Suppressor macrophage treated with lipopolysaccharide for 4 hours (primary cell): ENCODE data around the gene SERINC2.

Experiments used
- DNase-seq: peaks from one replicate; pipeline ENCODE4 v3.0.0-alpha.2; 2020

SERINC2 gene

DNA sequence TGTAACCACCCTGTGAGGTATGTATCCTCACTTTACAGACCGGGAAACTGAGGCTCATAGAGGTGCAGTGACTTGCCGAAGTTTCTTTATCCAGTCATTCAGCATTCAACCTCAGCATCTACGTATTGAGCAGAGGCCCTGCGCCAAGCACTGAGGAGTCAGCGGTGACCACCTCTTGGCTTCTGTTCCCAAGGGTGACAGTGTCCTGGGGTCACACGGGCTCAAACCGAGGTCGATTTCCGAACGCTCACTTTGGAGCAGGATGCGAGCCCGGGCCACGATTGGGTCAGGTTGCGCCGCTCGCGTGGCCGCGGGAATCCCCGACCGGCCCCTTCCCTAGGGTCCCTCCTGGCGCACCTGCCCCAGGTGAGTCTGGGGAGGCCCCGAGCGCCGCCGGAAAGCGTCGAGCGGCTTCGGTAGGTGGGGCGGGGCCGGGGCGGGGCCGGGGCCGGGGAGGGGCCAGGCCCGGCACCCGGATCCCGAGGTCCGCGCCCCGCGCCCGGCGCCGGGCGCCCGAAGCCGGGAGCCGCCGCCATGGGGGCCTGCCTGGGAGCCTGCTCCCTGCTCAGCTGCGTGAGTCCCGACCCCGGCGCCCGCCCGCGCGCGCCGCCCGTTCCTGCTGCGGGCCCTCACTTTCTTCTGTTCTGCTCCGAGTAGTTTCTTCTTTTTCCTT is at the start of gene SERINC2:
Gene SERINC2 (plus strand): TSS at position 482 of the 673 bp plus-strand sequence. CDS start 53 bp downstream, at position 535.
- peak; percentile 42 for DNase-seq

DNA sequence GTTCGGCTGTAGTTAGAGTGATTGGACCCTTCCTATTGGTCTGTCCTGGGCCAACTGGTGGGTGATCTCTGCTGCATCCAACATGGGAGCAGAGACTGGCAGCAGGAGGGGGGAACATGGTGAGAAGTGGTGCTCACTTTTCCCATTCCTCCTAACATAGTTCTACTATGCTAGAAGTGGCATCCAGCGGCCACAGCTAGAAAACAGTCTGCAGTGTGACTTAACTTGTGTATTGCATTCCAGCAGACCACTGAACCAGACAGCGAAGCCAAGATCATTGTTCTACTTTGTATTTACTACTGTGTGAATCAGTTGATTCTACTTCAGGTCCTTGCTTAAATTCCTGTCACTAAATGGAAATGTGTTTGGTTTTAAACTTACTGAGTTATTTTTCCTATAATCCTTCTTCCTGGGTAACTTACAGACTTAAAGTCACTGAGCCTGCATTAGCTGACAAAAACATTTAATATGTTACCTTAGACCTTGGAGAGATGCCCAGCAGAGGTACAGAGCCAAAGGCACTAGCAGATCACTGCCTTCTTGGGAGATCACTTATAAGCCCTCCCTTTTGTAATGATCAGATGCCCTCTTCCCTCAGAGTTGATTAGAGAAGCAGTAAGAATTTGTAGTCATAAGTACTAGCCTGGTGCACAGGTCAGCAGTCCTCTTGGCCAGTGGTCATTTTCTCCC is 48.3 kb upstream of the SERINC2 start:
- no peak for DNase-seq

DNA sequence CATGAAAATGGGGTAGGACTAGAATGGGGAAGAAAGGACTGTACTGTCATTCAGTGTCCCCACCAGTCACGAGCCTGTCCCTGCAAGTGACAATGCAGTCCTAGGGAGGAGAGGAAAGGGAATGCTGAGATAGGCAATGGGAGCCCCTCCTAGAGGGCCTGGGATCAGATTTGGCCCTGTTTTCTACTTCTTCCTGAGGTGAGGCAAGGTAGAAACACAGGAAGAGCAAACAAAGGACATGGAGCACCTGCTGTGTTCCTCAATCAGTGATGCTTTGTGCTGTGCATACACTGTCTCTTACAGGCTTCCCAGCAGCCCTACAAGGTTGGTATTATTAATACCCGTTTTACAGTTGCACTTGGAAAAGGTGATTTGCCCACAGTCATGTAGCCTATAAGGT is 46.2 kb upstream of the SERINC2 start:
- DNase-seq, result no peak

DNA sequence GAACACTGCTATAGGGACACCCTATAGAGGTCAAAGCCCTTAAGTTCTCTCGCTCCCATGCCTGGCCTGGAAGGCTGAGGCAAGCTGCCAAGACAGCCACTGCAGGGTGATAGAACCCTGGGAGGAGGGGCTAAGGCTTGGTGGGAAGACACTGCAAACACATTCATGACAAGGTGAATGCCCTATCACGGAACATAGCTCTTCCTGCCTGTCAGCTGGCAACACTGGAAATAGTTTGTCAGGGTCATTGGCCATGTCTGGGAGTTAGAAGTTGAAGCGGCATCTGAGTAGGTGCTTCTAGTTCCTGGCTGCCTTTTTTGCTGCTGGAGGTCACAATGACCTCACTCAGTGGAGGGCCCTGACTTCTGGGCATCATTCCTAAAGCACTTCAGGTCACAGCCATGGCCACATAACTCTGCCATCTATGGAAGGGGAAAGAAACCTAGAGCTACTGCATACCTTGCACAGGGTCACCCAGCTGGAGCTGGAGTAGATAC is 44.4 kb upstream of the SERINC2 start:
- no peak for DNase-seq

DNA sequence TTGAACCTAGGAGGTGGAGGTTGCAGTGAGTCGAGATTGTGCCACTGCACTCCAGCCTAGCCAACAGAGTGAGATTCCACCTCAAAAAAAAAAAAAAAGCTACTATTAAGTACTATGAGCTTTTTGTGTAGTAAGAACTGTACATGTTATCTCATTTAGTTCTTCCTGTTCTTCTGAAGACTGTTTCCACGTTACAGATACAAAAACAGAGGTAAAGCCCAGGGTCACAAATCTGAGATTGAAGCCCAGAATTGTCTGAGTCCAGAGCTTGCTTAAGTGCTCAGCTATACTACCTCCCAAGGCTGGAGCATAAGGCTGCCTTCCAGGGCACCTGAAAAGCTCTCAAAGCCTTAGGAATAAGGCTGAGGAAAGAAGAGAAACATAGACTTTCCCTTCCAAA is 43.0 kb upstream of the SERINC2 start:
- no peak for DNase-seq

DNA sequence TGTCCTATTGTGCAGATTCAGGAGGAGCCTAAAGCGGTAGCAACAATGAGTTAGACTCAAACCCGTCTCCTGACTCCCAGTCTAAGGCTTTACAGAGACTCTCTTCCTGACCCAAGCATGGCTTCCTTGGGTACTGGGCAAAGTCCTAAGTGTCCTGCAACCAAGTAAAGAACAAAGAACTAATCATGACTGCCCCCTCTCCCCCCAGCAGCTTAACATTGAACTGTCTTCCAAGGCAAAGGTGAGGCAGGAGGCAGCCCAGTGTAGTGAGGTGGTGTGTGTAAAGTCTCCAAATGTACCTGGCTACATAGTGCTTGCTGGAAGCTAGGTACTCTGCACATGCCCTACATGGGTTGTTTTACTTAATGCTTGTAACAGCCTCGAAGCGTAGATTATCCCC is 42.4 kb upstream of the SERINC2 start:
- no peak for DNase-seq

DNA sequence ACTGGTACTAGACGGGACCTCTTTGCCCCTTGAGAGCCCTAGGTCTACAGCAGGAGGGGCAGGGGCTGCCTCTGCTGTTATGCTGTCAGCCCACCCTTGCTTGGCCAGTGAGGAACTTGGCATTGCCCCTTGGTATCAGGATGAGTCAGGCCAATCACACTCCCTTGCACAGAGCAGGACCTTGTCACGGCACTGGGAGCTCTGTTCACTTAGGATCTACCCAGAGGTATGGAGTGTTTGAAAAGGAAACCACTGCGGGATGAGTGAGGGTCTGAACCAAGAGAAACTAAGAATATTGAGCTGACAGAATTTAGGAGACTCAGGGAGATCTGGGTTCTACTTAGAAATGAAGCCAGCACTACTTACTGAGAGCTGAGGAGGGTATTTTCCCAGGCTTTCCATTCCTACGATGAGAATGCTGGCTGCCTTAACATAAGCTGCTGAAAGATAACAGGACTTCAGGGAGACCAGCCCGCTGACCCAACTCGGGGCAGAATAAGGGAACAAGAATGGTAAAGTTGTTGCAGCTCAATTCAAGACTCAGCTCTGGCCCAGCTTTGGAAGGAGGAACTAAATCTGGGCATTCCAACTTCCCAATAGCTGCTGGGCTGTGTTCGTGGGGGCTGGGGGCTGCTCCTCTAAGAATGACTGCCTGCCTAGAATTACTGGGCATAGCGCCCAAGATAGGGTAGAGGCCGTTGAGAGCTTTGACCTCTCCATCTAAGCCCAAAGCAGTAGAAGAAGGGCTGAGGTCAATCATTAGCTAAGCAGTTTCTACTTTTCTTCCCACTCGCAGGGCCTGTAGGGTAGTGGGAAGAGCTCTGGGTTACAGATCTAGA is 41.7 kb upstream of the SERINC2 start:
- DNase-seq, result peak; percentile 59

DNA sequence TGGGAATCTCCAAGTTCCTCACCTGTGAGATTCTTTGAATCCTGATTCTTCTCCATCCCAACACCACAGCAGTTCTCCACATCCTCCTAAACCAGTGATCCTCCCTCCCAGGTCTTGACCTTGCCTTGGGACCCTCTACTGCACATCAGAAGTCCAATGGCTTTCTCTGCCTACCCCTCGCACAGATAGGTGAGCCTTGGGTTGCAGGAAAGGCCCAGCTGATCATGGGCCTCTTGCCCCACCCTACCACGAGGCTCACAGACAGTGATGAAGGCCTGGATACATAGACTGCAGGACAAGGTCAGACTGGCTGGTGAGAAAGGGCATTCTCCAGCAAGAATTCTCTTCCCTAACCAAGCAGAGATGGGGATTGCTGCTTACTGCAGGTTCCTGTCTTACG is 41.0 kb upstream of the SERINC2 start:
- no peak for DNase-seq

DNA sequence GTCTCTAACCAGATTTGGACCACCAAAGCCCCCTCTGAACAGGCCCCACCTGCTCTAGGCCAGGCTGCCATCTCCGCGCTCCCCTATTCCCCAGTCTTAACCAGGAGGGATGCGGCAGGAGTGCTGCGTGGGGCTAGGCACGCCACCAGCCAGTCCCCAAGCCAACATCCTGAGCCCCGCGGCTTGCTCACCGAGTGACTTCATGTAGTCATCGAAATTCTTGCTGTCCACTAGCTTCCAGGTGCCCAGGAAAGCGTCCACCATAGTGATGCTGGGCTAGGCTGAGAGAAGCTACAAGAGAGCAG is 40.3 kb upstream of the SERINC2 start:
- DNase-seq, result no peak

DNA sequence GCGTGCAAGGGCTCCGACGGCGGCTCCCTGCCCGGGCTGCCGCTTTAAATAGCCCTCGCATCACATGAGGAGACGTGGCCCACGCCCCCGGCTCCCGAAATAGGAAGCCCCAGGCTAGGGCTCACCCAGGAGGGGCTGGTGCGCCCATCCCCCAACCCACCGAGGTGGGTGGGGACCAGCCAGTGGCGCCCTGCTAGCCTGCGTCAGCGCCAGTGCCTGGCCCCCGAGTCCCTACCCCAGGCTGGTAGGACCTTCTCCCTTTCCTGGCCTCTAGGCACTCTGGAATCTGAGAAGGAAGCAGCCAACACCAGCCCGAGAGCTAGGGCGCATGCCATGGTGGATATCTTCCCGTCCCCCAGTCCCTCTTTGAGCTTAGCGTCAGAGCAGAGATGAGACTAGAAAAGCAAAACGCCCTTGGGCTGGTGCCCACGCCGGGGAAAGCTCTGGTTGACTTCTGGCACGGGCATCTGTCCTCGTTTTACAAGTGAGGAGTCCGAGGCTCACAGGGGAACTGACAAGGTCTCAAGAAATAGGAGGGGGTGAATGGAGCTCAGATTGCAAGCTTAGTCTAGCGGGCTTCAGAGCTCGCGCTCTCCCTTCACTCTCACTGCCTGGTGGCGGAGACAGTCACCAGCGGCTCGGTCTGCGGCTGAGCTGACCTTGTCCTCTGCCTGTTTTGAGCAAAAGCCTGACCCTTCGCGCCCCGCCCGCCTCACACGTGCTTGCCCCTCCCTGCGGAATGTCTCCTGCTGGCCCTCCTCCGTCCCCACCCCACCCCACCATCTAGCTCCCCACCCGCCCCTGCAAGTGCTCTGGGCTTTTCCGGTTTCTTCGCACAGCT is 39.7 kb upstream of the SERINC2 start, which contains the start of gene FABP3:
Gene FABP3 (minus strand): TSS at position 21 of the 841 bp plus-strand sequence. CDS start 62 bp downstream, outside the sequence.
- peak; percentile 39 for DNase-seq

DNA sequence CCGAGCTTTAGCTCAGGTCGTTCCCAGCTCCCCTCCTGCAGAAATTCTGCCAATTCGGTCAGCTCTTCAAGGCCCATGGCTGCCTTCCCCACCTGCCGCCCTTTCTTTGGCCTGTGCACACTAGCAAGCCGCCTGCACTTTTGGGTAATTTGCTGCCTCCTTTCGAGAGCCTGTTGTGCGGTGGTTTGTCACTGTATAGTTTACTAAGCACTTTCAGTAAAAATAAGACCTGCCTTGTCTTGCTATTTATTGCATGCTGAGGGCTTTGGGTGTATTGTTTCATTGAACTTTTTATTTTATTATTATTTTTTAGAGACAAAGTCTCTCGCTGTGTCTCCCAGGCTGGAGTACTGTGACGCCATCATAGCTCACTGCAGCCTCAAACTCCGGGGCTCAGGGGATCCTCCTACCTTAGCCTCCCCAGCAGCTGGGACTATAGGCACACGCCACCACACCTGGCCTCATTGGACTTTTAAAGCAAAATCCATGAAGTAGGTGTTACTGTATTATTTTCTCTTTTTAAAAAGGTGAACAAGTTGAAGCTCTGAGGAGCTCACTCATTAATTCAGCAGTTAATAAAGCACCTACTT is 39.0 kb upstream of the SERINC2 start:
- no peak for DNase-seq

DNA sequence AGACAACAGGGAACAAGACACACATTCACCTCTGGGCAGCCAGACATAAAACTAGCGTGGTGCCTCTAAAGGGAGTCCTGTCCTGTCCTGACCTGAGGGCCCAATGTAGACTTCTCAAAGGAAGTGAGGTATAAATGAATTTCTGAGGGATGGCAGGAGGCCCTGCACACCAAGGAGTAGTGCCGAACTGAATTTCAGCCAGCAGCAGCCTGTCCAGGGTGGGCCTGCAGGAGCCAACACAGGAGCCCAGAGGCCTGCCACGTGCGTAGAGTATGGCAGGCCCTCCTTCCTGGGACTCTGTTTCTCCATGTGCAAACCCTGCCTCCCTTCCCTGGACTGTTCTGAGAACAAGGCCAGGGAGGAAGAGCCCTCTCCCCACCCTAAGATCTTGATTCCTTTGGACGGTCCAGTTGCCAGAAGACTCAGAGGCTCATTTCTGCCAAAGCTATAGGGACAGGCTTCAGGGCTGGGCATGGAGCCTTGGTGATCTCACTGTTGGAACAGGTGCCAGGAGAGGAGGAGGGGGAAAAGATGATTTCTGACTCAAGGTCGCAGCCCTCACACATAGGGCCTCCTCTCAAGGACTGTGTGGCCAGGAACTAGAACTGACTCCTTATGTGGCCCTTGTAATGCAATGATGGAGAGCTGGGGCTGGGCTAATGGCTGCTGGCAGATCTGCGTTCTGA is 38.4 kb upstream of the SERINC2 start:
- DNase-seq, result no peak

DNA sequence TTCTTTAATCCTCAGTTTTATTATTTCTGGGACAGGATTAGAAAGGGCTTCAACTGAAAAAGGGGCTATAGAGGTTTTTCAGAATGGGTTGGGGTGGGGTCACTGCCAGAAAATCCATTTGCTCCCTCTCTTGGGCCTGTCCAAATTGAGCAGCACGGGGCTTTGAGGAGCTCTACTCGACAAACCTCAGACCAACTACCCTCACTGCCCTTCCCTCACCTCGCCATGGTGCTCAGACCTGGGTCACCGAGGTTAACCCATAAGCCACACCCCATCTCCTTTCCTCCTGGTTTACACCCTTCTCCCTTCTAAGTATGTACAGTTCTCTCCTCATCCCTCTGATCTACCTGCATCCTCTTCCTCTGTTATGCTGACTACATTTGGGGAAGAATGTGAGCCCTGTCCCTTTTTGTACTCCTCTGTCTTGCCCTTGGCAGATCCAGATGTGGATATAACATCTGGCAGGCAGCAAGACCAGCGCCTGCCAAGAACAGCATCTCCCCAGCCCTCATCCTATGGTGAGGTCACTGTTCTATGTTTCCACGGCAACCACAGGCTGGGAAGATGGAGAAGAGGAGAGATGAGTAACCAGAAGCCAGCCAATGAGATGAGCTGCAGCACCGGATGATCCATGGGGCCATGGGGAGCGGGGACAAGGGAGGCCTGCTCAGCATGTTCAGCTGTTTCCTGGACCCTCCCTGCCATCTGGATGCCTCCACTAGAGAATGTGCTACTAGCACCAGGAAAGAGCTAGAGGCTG is 36.5 kb upstream of the SERINC2 start:
- DNase-seq, result no peak

DNA sequence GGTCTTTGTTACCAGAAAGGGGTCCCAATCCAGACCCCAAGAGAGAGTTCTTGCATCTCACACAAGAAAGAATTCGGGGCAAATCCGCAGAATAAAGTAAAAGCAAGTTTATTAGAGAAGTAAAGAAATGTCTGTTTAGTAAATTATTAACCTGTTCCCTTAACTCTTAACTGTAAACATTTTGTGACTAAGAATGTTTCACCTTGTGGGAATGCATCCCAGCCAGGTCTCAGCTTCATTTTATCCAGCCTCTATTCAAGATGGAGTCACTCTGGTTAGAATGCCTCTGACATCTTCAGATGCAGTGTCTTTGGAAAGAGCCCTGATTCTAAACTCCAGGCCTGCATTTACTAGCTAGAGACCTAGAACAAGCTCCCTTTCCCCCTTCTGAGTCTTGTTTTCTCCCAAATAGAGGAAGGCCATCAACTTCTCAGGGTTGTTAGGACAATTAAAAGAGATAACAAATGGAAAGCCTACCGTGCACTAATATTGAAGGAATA is 35.6 kb upstream of the SERINC2 start:
- DNase-seq, result no peak

DNA sequence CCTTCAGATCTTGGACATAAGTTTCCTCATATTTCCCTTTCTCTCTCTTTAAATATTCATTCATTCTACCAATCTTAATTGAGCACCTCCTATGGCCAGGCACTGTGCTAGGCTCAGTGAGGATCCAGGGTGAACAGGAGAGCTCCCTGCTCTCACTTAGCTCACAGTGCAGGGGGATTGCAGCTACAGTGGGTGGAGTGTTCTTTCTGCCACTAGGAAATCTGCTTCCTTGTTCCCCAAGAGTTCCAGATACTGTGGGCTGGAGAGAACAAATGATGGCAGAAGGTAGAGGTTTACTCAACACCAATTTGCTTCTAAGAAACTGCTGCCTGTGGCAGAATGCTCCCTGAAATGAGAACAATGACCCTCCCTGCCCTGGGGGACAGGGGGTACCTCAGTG is 35.0 kb upstream of the SERINC2 start:
- DNase-seq, result no peak

DNA sequence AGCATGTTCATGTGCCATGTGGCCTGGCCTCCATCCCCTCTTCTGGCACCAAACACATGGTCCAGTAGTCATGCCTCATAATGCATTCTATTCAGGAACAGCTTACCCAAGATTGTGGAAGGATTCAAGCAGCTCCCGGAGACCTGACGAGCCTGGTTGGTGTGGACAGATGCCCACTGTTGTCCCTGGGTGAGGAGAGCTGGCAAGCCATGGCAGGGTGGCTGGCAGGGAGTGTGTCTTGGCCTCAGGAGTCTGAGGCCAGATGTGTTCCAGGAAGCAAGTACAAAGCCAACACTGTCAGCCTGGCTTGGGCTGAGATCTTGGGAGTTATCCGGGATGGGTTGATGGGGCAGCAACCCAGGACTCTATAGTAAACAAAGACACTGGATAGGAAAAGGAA is 32.8 kb upstream of the SERINC2 start:
- no peak for DNase-seq

DNA sequence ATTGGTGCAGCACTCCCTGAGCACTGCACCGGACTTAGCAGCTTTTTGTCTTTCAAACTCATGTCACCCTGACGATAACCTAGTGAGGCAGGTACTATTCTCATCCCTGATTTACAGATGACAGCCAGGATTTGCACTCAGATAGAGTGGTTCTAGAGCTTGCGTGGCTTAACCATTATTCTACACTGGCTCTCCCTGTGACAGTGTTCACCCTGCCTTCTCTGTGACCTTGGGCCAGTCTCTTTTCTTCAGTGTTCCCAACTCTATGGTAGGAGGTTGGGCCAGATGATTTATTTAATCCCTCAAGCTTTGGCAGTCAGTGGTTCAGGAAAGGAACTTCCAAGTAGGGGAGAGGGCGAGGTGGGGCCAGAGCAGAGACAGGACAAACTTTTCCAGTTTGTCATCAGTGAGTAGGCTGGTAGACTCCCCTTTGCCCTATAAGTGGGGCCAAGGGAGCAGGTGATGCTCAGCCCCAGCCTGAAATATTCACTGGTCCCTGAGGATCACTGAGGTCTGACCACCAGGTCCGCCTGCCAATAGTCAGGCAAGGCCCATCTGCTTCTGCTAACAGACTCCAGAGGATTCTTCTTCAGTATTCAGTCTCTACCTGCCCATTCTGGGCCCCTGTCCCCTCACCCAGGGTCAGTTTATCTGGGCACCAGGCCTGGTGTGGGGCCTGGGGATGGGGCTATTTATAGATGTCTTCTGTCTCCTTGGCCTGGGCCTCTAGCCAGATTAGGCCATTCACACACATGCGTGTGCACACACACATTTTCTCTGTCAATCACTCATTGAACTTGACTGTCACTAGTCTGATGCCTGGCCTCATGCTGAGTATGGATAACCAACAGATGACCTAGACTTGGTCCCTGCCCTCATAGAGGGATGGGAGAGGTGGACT is 31.4 kb upstream of the SERINC2 start:
- no peak for DNase-seq

DNA sequence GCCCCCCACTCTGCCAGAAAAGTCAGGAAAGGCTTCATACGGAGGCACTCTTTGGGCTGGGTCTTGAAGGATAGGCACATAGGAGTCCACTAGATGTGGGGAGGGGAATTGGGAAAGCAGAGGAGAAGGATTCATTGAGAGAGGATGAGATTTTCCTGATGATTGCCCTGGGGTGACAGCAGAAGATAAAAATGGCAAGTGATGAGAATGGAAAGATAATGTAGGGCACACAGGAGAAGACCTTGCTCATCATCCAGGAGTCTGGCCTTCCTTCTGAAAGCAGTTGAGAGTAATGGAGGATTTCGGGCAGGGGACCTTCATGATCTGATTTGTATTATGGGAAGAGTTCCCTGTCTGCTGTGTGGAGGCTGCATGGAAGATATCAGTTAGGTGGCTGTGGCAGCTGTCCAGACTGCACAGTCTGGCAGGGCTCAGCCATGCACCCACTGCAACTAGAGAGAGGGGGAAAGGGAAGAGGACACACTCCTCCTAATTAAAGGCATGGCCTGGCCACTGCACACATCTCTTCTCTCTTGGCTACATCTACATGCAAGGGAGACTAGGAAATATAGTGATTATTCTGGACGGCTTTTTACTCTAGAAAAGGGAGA is 30.5 kb upstream of the SERINC2 start:
- DNase-seq, result no peak

DNA sequence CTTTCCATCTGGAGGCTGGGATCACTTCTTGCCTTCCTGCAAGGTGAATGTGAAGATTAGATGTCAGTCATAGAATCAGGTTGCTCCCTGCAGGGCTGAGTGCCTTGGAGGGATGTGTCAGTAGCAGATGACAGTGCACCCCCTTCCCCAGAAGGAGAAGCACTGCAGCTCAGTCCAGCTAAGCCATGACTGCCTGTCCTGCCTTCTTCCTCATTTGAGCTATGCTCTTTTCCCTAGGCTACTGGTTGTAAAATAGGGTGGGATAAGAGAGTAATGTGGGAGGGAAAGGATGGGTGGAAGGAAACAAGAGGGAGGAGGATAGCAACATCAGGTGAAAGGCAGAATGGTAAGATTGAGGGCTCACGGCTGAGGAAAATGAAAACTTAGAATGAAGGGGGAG is 29.0 kb upstream of the SERINC2 start:
- peak; percentile 51 for DNase-seq
